ENCODE data around the gene KRT71. TPM values are rescaled to one million over a fixed set of nuclear protein-coding genes. Genes with fewer than 3 reads are reported as not detected.

KRT71 gene
- total RNA-seq, 4 donors from 2014 or later = not detected

DNA sequence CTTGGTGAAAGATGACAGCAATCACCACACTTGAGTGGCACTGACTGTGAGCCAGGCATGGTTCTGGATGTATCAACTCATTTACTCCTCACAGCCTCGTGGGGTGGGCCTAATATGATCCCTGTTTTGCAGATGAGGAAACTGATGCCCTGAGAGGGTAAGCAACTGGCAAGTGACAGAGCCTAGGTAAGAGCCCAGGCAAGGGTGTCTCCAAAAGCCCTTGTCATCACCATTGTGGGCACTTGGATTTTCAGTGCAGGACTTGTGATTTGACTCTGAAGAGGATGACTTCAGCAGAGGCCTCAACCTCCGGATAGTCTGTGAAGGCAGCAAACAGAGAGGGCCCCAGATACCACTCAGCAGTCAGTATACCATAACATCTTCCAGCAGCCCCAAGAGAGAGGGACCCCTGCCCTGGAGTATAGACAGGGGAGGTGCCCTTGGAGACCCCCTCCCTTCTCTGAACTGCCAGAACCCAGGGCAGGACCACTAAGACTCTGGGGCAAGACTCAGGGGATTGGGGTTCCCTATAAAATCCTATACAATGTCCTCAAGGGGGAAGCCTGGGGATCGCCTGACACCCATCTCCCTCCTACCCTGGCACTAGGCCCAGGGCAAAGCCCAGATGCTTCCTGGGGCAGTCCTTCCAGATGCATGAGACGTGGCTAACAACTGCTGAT, 25.7 kb downstream of the KRT71 start:
- ATAC-seq (ENCODE audit: low FRiP score) (no peak), DNase-seq (ENCODE audit: low spot score) (no peak)
- no peak for TF ChIP-seq CTCF (IDR thresholded peaks at IDR 0.05)

DNA sequence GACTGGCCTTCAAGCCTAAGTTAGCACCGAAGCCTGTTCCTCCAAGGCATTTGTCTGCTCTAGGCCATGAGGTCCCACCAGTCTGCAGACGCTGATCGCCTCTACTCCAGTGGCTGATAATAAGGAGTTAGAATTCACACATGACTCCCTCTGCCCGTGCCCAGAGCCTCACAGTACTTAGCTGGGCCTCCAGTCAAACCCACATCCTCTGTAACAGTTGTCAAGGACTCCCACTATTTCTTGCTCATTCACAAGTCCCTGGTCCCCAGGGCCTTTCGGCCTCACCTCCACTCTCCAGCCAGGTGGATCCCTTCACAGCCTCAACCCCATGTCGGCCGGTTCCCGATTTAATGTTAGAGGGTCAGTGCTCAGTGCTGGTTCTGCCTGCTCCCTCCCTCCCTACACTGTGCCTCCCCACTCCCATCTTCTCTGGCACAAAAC, 26.4 kb downstream of the KRT71 start:
- ATAC-seq (ENCODE audit: low FRiP score) = no peak
- DNase-seq (ENCODE audit: low spot score) = no peak
- no peak for TF ChIP-seq CTCF (IDR thresholded peaks at IDR 0.05)

DNA sequence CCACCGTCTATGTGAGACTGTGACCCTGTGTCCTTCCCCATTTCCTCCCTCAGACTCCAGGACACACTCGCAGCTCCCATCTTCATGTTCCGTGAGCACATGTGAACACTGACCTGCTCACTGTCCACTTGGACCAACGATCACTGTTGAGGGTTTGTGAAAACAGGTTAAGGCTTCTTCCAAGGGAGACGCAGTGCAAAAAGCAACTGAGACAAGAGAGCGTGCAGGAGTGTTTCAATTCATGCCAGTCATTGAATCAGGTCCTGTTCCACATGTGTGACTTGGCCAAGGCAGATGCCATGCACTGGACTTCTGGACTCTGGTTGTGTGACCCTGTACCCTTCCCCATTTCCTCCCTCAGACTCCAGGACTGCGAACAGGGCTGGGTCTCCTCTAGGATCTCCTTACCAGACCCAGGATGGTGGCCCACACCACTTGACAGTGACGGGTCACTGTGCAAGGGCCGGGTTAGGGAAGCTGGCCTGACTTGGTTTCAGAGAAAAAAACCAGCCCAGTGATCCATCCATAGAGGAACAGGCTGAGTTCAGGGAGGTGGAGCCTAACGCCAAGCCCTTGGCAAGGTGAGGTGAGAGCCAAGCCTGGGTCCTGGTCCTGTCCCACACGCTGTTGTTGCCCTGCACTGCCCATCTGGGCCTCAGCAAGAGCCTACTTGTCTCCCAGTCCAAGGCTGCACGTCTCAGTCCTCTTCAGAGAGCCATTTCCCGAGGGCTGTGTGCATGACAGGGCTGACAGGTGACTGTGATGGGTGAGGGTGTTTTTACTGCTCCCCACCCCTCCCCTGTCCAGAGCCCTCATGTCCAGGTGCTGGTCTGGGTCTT, 27.1 kb downstream of the KRT71 start:
- ATAC-seq (ENCODE audit: low FRiP score) = no peak
- no peak for DNase-seq (ENCODE audit: low spot score)
- no peak for TF ChIP-seq CTCF (IDR thresholded peaks at IDR 0.05)

- DNase-seq (ENCODE audit: low spot score) (no peak), ATAC-seq (ENCODE audit: low FRiP score) (no peak)
- TF ChIP-seq CTCF (IDR thresholded peaks at IDR 0.05) = no peak
These were observed 27.9 kb downstream of the KRT71 start for GRCh38 chr12:52524898-52525591.

- no peak for ATAC-seq (ENCODE audit: low FRiP score)
- no peak for DNase-seq (ENCODE audit: low spot score)
- no peak for TF ChIP-seq CTCF (IDR thresholded peaks at IDR 0.05)
These were observed 28.6 kb downstream of the KRT71 start for GRCh38 chr12:52524241-52524897.

DNA sequence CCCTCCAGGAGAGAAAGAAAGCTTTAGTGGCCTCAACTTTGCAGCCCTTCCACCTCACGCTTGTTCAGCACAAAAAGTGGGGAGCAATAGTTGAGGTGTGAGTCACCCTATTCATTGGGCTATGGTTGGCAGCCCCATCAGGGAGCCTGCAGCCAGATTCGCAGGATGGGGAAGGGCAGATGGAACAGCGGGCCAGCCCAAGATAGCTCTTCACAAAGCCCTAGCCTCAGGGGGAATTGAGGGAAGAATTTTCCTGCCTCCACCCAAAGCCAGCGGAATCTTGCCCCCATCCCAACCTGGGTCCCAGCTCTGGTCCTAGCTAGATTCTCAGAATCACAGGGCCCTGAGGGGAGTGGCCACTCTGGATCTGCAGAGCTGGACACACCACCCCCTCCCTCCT, 29.1 kb downstream of the KRT71 start:
- DNase-seq (ENCODE audit: low spot score) (no peak), ATAC-seq (ENCODE audit: low FRiP score) (no peak)
- no peak for TF ChIP-seq CTCF (IDR thresholded peaks at IDR 0.05)

All from omental fat pad (tissue), 4 donors.